Breast epithelium (tissue), 3 donors: ENCODE measurements around the gene COX20.

Experiments used
- CTCF ChIP-seq, 3 donors: fragments of 450-650 bp; IDR thresholded peaks; one replicate each; pipeline ENCODE4 v1.5.1; 2016 to 2017; ENCODE audit warnings: antibody characterized with exemption in 3 of 3, mild to moderate bottlenecking in 3 of 3, moderate library complexity in 3 of 3
- POLR2A ChIP-seq: fragments of 450-650 bp; IDR thresholded peaks from one replicate; pipeline ENCODE4 v1.6.1; 2016; ENCODE audit warnings: antibody characterized with exemption, mild to moderate bottlenecking, moderate library complexity

DNA sequence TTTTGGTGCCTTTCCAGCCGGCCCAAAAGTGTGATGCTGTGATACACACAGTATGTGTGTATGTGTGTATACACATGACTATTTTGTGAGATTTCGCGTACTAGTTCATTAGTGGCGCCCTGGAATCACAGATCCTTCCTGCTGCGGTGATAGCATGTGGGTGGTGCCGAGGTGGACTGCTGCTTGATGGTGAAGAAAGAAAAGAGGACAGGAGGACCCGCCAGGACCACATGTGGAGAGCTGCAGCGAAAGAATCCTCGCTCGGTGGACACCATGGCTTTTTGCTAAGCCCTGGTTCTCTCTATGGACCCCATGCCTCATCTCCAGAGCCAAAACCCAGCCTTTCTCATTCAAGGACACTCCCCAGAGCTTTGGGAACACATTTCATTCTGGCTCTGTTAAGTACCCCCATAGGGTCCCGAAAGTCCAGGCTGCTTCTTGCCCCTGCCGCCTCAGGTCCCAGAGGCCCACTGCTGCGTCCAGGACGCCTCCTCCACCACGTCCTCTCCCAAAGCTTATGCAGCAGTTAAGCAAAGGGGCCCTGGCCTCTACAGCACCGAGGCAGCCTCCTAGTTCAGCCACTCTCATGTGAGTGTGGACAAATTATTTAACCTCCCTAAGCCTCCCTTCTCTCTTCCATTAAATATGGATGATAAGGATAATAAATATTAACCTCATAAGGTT is 32.8 kb upstream of the COX20 start:
- no peak for TF ChIP-seq CTCF (IDR thresholded peaks at IDR 0.05)
- no peak for TF ChIP-seq POLR2A
